Hindlimb muscle (tissue), 1 donor: ENCODE data around the gene KIF21B. TPM values are rescaled to one million over a fixed set of nuclear protein-coding genes. Genes with fewer than 3 reads are reported as not detected.
A peak's percentile ranks its signal among the peaks of the same experiment; 100 is the strongest.

Source experiments
- DNase-seq: peaks from one replicate; pipeline ENCODE4 v3.0.0-alpha.2; 2013
- polyA plus RNA-seq: library from polyadenylated mRNA; unstranded; fragments of 120-200 nt; gene quantifications from one replicate; pipeline ENCODE4 v1.2.1, GENCODE V29; 2013; ENCODE audit not compliant: insufficient read length

KIF21B gene
- polyA plus RNA-seq = 1.1 TPM

GRCh38 chr1:201023517-201023902, at the start of gene KIF21B:
KIF21B (minus strand) TSS chr1:201023714; CDS start chr1:201023383, 331 bp downstream.
- peak; percentile 72 for DNase-seq

- no peak for DNase-seq
Observed at GRCh38 chr1:201072922-201073321, 49.4 kb upstream of the KIF21B start.

- DNase-seq = no peak
Observed at GRCh38 chr1:201072149-201072548, 48.6 kb upstream of the KIF21B start.

GRCh38 chr1:201069636-201070035, 46.1 kb upstream of the KIF21B start:
- DNase-seq = no peak

GRCh38 chr1:201068976-201069375, 45.5 kb upstream of the KIF21B start:
- no peak for DNase-seq

GRCh38 chr1:201066986-201067385, 43.5 kb upstream of the KIF21B start:
- DNase-seq = no peak

- DNase-seq = no peak
Observed at GRCh38 chr1:201065686-201066085, 42.2 kb upstream of the KIF21B start.

GRCh38 chr1:201064806-201065205, 41.3 kb upstream of the KIF21B start:
- DNase-seq = no peak

GRCh38 chr1:201063145-201063544, 39.6 kb upstream of the KIF21B start:
- DNase-seq = no peak

- DNase-seq = no peak
Observed at GRCh38 chr1:201062511-201063091, 39.1 kb upstream of the KIF21B start.

- DNase-seq = no peak
Observed at GRCh38 chr1:201061886-201062285, 38.4 kb upstream of the KIF21B start.

GRCh38 chr1:201061049-201061448, 37.5 kb upstream of the KIF21B start:
- no peak for DNase-seq

GRCh38 chr1:201060586-201060985, 37.1 kb upstream of the KIF21B start:
- no peak for DNase-seq

GRCh38 chr1:201059871-201060555, 36.5 kb upstream of the KIF21B start:
- DNase-seq = no peak

GRCh38 chr1:201059401-201059800, 35.9 kb upstream of the KIF21B start:
- no peak for DNase-seq

GRCh38 chr1:201054091-201054543, 30.6 kb upstream of the KIF21B start:
- no peak for DNase-seq

GRCh38 chr1:201053155-201053860, 29.8 kb upstream of the KIF21B start:
- no peak for DNase-seq

- DNase-seq = no peak
Observed at GRCh38 chr1:201051399-201051798, 27.9 kb upstream of the KIF21B start.

GRCh38 chr1:201050515-201051277, 27.2 kb upstream of the KIF21B start:
- no peak for DNase-seq

- no peak for DNase-seq
Observed at GRCh38 chr1:201049248-201049831, 25.8 kb upstream of the KIF21B start.

- no peak for DNase-seq
Observed at GRCh38 chr1:201048521-201048920, 25.0 kb upstream of the KIF21B start.

GRCh38 chr1:201044119-201044518, 20.6 kb upstream of the KIF21B start:
- DNase-seq = no peak
